Ishikawa (cell line): ENCODE results near the gene GPR39.

ENCODE experiments used
- CEBPB ChIP-seq: IDR thresholded peaks from 2 replicates; pipeline ENCODE4 v1.6.1; 2012
- CREB1 ChIP-seq: IDR thresholded peaks from 2 replicates; pipeline ENCODE4 v1.6.1; 2012; ENCODE audit warnings: low read depth
- EGR1 ChIP-seq: IDR thresholded peaks from 2 replicates; pipeline ENCODE4 v1.6.1; 2012
- EP300 ChIP-seq: IDR thresholded peaks from 2 replicates; pipeline ENCODE4 v1.6.1; 2012; ENCODE audit warnings: borderline replicate concordance
- FOXM1 ChIP-seq: IDR thresholded peaks from 2 replicates; pipeline ENCODE4 v1.6.1; 2012; ENCODE audit warnings: low read depth, borderline replicate concordance
- NFIC ChIP-seq: IDR thresholded peaks from 2 replicates; pipeline ENCODE4 v1.6.1; 2012
- RAD21 ChIP-seq: IDR thresholded peaks from 2 replicates; pipeline ENCODE4 v1.6.1; 2012; ENCODE audit warnings: low read depth
- REST ChIP-seq: IDR thresholded peaks from 2 replicates; pipeline ENCODE4 v1.6.1; 2012; ENCODE audit warnings: low read depth, mild to moderate bottlenecking
- TAF1 ChIP-seq: IDR thresholded peaks from 2 replicates; pipeline ENCODE4 v1.6.1; 2012; ENCODE audit warnings: low read depth, mild to moderate bottlenecking
- TEAD4 ChIP-seq: IDR thresholded peaks from 2 replicates; pipeline ENCODE4 v1.6.1; 2012
- USF1 ChIP-seq: IDR thresholded peaks from 2 replicates; pipeline ENCODE4 v1.6.1; 2012
- YY1 ChIP-seq: IDR thresholded peaks from 2 replicates; pipeline ENCODE4 v1.6.1; 2012; ENCODE audit warnings: low read depth
- ZBTB7A ChIP-seq: IDR thresholded peaks from 2 replicates; pipeline ENCODE4 v1.6.1; 2012; ENCODE audit warnings: low read depth
- TF ChIP-seq, protein P1 (sequence below): IDR thresholded peaks from 2 replicates; pipeline ENCODE4 v1.6.1; 2012

DNA sequence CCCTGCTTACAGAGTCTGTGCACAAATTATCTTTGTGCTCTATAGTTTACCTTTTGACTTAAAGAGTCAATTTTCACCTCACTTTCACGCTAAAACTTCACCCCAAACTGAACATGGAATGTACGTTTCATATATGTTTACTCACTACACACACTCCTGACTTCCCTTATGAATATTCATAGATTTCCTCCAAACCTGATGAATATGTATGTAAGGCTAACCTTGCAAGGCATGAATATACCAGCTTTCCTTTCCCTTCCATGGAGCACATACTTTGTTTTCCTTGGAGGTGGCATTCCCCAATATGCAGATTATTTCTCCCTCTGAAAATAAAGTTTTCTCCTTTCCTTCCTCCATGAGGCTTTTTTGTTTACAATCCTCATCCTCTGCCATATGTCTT is 48.4 kb upstream of the GPR39 start:
- TF ChIP-seq CREB1 (no peak), YY1 (no peak), RAD21 (no peak), REST (no peak), ZBTB7A (no peak), TEAD4 (no peak), FOXM1 (no peak), EP300 (no peak), USF1 (no peak), EGR1 (no peak), NFIC (no peak), TAF1 (no peak), CEBPB (no peak)
- TF ChIP-seq, protein P1, sequence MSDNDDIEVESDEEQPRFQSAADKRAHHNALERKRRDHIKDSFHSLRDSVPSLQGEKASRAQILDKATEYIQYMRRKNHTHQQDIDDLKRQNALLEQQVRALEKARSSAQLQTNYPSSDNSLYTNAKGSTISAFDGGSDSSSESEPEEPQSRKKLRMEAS: no peak
